ENCODE results near the gene ATP8B3. TPM values are rescaled to one million over a fixed set of nuclear protein-coding genes. Genes with fewer than 3 reads are reported as not detected.

ATP8B3 gene
- total RNA-seq, 3 donors from 2014 or later: 0.37 to 0.66 (median 0.43) TPM

GRCh38 chr19:1751367-1752008 is 60.6 kb downstream of the ATP8B3 start:
- H3K27me3 Mint-ChIP-seq (ENCODE audit: low read depth): peaks cover 57% of the 10 kb centered on the region
- no peak overlapping the region for H3K4me3 Mint-ChIP-seq

GRCh38 chr19:1750343-1751021 is 61.6 kb downstream of the ATP8B3 start:
- Mint-ChIP-seq H3K4me3 (peak overlapping the region; percentile 62), H3K27me3 (ENCODE audit: low read depth) (peaks cover 50% of the 10 kb centered on the region), H3K36me3 (ENCODE audit: insufficient read depth) (no peaks in the 10 kb centered on the region), H3K4me1 (ENCODE audit: low read depth) (peaks cover 17% of the 10 kb centered on the region), H3K9me3 (no peaks in the 10 kb centered on the region)
- ATAC-seq (no peak), DNase-seq (no peak)

More at GRCh38 chr19:1751367-1752008, 60.6 kb downstream of the ATP8B3 start:
- DNase-seq (no peak), ATAC-seq (no peak)
- Mint-ChIP-seq H3K36me3 (ENCODE audit: insufficient read depth) (no peaks in the 10 kb centered on the region), H3K9me3 (no peaks in the 10 kb centered on the region), H3K4me1 (ENCODE audit: low read depth) (peaks cover 18% of the 10 kb centered on the region)

DNA sequence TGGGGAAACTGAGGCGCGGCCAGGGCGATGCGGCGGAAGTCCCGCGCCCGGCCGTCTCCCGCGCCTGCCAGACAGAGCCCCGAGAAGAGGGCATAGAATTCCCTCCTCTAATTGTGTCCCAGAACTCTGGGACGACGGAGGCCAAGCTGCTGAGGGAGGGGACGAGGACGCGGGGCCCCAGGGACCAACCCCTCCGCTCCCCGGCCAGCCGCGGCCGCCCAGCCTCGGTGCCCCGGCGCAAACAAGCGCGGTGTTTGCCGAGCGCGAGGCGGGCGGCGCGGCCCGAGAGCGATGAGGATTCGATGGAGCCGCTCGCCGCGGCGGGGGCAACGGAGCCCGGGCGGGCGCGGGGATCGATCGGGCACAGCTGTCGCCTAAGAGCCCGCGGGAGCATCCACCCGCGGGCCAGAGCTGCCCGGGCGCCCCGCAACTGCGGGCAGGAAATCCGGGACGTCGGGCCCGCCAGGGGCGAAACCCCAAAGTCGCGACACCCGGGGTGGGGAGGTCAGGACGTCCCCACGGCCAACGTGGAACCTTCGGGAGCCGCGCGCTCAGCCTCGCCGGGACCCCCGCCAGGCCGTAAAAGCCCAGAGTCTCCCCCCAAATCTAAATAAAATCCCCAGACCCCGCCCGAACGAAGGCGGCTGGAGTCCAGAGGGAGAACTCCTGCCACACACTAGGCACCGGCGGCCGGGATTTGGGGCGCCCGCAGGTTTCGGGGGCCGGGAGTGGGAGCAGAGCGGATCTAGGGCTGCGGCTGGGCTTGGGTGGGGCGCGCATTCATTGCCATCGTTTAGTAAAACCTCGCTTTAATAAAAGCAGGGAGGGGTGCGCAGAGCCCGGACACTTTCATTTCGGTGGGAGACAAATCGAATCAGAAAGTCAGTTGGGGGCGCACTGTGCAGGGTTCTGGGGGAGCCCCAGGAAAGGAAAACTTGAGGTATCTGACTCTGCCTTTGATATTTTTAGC is 62.4 kb downstream of the ATP8B3 start:
- Mint-ChIP-seq H3K4me3 (peak overlapping the region; percentile 62), H3K9me3 (no peaks in the 10 kb centered on the region), H3K4me1 (ENCODE audit: low read depth) (peaks cover 16% of the 10 kb centered on the region), H3K36me3 (ENCODE audit: insufficient read depth) (no peaks in the 10 kb centered on the region), H3K27me3 (ENCODE audit: low read depth) (peaks cover 49% of the 10 kb centered on the region)
- no peak for ATAC-seq
- no peak for DNase-seq

GRCh38 chr19:1748873-1749341 is 63.2 kb downstream of the ATP8B3 start:
- H3K4me1 Mint-ChIP-seq (ENCODE audit: low read depth): peaks cover 16% of the 10 kb centered on the region
- no peak for ATAC-seq
- H3K4me3 Mint-ChIP-seq: no peak overlapping the region

GRCh38 chr19:1748115-1748872 is 63.8 kb downstream of the ATP8B3 start:
- no peaks in the 10 kb centered on the region for H3K36me3 Mint-ChIP-seq (ENCODE audit: insufficient read depth)
- no peaks in the 10 kb centered on the region for H3K9me3 Mint-ChIP-seq
- ATAC-seq: no peak
- peak overlapping the region; percentile 49 for H3K4me3 Mint-ChIP-seq
- peaks cover 54% of the 10 kb centered on the region for H3K27me3 Mint-ChIP-seq (ENCODE audit: low read depth)
- DNase-seq: no peak
- peaks cover 16% of the 10 kb centered on the region for H3K4me1 Mint-ChIP-seq (ENCODE audit: low read depth)

More at GRCh38 chr19:1748873-1749341, 63.2 kb downstream of the ATP8B3 start:
- Mint-ChIP-seq H3K27me3 (ENCODE audit: low read depth) (peaks cover 53% of the 10 kb centered on the region), H3K9me3 (no peaks in the 10 kb centered on the region), H3K36me3 (ENCODE audit: insufficient read depth) (no peaks in the 10 kb centered on the region)
- DNase-seq: no peak

DNA sequence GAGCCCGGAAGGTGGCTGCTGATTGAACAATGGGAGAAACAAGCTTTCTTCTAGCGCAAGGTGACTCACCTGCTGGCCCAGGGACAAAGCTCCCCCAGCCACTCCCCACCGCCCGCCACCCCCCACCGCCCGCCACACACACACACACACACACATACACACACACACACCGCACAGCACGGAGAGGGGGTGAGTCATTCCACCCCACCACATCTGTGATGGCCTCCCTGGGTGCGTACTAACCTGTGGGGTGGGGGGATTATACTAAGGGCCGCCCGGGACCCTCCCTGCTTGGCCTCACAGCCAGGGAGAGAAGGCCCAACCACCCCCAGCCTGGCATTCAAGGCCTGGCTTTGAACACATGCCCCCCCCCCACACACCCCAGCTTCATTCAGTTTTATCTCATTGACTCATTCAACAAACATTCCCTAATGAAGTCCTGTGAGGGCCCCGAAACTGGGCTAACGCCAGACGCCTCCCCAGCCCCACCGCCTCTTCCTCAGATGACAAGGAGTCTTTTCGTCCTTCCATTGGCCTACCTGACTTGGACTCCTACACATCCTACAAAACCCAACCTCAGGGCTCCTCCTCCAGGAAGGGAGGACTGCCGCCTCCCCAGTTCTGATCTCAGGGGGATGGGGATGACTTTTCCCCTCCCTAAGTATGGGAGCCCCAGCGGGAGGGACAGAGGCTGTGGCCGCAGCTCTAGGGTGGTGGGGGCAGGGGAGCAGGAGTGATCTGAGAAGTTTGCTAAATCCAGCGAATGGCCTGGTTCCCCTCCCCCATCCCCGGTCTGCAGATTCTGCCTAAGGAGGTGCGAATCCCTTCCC is 64.6 kb downstream of the ATP8B3 start:
- peak overlapping the region; percentile 49 for H3K4me3 Mint-ChIP-seq
- no peaks in the 10 kb centered on the region for H3K36me3 Mint-ChIP-seq (ENCODE audit: insufficient read depth)
- H3K27me3 Mint-ChIP-seq (ENCODE audit: low read depth): peaks cover 53% of the 10 kb centered on the region
- H3K4me1 Mint-ChIP-seq (ENCODE audit: low read depth): peaks cover 16% of the 10 kb centered on the region
- ATAC-seq (peak; percentile 54 to 71), DNase-seq (peak; percentile 38)
- no peaks in the 10 kb centered on the region for H3K9me3 Mint-ChIP-seq

- H3K27me3 Mint-ChIP-seq (ENCODE audit: low read depth): peaks cover 47% of the 10 kb centered on the region
- H3K9me3 Mint-ChIP-seq: no peaks in the 10 kb centered on the region
- H3K4me1 Mint-ChIP-seq (ENCODE audit: low read depth): peaks cover 16% of the 10 kb centered on the region
- no peak for DNase-seq
- no peaks in the 10 kb centered on the region for H3K36me3 Mint-ChIP-seq (ENCODE audit: insufficient read depth)
- no peak overlapping the region for H3K4me3 Mint-ChIP-seq
- ATAC-seq: peak in 1 of 2 donors; percentile 18
Observed at GRCh38 chr19:1746401-1747284, 65.4 kb downstream of the ATP8B3 start.

- no peaks in the 10 kb centered on the region for H3K36me3 Mint-ChIP-seq (ENCODE audit: insufficient read depth)
- no peaks in the 10 kb centered on the region for H3K9me3 Mint-ChIP-seq
- no peak overlapping the region for H3K4me3 Mint-ChIP-seq
- no peak for ATAC-seq
- no peak for DNase-seq
- H3K27me3 Mint-ChIP-seq (ENCODE audit: low read depth): peaks cover 41% of the 10 kb centered on the region
- peaks cover 12% of the 10 kb centered on the region for H3K4me1 Mint-ChIP-seq (ENCODE audit: low read depth)
Observed at GRCh38 chr19:1745589-1746031, 66.5 kb downstream of the ATP8B3 start.

GRCh38 chr19:1744822-1745563 is 67.1 kb downstream of the ATP8B3 start:
- H3K4me3 Mint-ChIP-seq: no peak overlapping the region
- peaks cover 41% of the 10 kb centered on the region for H3K27me3 Mint-ChIP-seq (ENCODE audit: low read depth)
- DNase-seq (no peak), ATAC-seq (no peak)
- no peaks in the 10 kb centered on the region for H3K36me3 Mint-ChIP-seq (ENCODE audit: insufficient read depth)
- peaks cover 8% of the 10 kb centered on the region for H3K4me1 Mint-ChIP-seq (ENCODE audit: low read depth)
- peaks cover 5% of the 10 kb centered on the region for H3K9me3 Mint-ChIP-seq

- H3K4me3 Mint-ChIP-seq: no peak overlapping the region
- peaks cover 42% of the 10 kb centered on the region for H3K27me3 Mint-ChIP-seq (ENCODE audit: low read depth)
- DNase-seq (no peak), ATAC-seq (no peak)
- peaks cover 5% of the 10 kb centered on the region for H3K9me3 Mint-ChIP-seq
- peaks cover 7% of the 10 kb centered on the region for H3K4me1 Mint-ChIP-seq (ENCODE audit: low read depth)
- H3K36me3 Mint-ChIP-seq (ENCODE audit: insufficient read depth): no peaks in the 10 kb centered on the region
Observed at GRCh38 chr19:1744133-1744665, 67.9 kb downstream of the ATP8B3 start.

DNA sequence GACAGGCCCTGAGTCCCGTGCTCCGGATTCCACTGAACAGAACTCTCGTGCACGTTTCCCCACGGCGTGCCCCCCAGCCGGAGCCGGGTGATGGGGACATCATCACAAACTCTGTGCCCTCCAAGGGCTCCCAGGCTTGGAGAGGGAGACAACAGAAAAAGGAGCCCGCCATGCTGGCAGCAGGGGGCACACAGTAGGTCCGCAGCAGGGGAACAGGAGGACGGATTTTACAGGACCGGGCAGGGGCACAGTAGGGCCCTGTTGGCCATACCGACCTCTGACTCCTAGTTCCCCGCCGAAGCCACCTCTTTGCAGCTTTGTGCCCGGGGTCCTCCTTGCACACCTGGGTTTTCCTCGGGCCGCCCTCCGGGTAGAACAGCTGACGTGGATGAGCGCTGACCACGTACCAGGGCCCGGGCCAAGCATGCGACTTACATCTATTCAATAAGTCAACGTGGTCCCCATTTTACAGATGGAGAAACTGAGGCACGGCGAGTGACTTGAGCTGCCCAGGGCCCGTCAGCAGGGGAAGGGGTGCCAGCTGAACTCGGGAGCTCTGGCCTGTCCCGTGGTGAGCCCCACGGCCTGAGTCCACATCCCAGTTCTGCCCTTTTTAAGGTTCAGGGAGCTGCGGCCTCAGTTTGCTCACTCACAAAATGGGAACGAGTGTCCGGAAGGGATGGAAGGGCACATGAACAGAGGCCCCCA is 68.9 kb downstream of the ATP8B3 start:
- H3K36me3 Mint-ChIP-seq (ENCODE audit: insufficient read depth): no peaks in the 10 kb centered on the region
- ATAC-seq (no peak), DNase-seq (no peak)
- H3K9me3 Mint-ChIP-seq: peaks cover 5% of the 10 kb centered on the region
- peaks cover 7% of the 10 kb centered on the region for H3K4me1 Mint-ChIP-seq (ENCODE audit: low read depth)
- H3K4me3 Mint-ChIP-seq: no peak overlapping the region
- H3K27me3 Mint-ChIP-seq (ENCODE audit: low read depth): peaks cover 46% of the 10 kb centered on the region
